Measurements from ENCODE around the gene C1QTNF1.
A peak's percentile ranks its signal among the peaks of the same experiment; 100 is the strongest.

C1QTNF1 gene

DNA sequence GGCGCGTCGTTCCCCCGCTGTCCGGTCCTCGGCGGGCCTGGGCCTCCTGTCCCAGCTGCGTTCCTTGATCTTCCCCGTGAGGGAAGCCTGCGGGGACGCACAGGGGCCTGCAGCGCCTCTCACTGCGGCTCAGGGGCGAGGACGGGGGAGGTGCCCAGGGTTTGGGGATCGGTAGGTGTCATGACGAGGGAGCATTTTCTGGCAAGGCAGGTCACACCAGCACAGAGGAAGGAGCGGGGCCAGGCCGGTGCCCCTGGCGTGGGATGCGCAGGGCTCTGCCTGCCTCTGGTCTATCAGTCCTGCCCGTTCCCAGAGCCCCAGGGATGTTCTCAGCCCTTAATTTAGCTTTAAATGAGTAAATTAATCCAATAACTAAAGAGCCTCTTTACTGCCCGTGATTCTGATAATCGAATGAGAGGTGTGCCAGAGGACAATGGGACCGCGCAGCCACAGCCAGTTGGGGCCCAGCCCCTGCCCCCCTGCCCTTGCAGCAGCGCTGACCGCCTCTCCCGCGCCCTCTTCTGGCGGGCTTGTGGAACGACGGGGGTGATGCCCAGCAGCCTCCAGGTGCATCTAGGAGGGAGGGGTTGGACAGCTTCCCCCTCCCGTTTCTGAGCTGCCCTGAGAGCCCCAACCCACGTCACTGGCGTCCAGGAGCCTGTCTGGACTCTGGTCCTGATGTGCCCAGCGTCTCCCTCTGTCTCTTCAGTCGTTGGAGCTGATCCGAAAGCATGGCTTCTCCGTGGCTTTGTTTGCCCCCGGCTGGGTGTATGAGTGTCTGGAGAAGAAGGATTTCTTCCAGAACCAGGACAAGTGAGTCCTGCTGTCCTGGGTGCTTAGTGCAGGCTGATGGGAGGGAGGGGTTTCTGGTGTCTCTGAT is 58.6 kb downstream of the C1QTNF1 start:
- DNase-seq: peak; percentile 19

- no peak for DNase-seq
Observed at GRCh38 chr17:79083191-79083971, 59.4 kb downstream of the C1QTNF1 start.

DNA sequence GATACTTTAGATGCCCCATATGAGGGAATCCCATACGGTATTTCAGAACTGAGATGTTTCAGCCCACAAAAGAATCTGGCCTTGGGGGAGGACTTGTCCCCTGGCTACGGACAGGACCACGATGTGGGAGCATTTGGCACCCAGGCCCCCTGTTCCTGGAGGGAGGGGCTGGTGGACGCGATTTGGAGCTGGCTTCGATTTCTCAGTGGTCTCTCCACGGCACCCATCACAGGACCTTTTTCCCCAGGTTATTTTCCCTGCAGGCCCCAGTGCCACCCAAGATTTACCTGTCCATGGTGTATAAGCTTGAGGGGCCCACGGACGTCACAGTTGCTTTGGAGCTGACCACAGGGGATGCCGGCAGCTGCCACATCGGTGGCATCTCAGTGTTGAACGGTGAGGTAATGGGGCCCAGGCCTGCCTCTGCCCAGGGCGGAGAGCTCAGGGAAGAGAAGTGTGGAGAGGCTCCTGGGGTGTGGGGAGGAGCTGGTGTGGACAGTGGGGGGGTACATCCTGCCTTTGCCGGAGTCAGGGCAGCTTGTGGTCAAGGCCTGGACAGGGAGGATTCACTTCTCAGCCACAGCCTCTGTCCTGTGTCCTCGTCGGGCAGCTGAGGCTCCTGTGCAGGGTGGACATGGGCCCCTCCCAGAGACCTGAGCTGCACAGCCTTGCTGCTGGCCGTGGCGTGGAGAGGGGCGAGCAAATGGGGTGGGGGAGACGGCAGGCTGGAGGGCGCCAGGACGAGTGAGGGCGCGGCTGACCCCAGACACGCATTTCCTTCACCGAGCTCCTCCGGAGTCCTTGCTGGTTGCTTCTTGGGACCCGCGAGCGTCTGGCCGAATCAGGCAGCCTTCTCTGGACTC is 60.6 kb downstream of the C1QTNF1 start:
- no peak for DNase-seq

DNA sequence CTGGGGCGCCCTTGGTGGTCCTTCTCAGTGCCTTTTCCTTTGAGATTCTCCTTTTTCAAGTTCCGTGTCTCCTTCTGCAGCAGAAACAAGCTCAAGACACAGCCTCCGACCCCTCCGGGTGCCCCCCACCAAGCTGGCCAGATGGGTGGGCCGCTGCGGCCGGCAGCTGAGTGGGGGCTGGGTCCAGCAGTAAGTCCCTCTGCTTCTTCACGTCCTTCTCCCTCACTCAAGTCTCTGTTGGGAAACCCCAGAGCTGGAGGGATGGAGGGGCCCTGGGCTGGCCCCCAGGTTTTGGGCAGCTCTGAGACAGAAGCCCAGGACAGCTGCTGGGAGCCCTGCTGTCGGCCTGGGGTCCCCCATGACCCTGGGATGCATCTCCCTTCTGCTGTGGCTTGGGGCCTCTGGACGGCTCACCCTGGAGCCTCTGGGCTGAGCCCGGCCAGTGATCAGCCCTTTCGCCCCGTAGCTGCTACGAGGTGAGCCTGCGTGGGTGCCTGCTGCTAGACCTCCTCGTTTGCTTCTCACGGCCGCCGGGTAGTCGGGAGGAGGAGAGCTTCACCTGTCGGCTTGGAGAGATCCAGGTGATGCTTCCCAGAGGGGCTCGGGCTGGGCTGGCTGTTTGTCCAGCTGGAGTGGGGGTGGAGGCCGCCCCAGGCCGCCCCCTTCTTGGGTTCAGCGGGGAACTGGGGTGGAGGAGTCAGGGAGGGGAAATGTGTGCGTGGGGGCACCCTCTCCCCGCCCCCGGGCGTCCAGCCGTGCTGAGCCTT is 61.4 kb downstream of the C1QTNF1 start:
- no peak for DNase-seq

GRCh38 chr17:79085921-79086551 is 62.1 kb downstream of the C1QTNF1 start:
- DNase-seq: no peak

DNA sequence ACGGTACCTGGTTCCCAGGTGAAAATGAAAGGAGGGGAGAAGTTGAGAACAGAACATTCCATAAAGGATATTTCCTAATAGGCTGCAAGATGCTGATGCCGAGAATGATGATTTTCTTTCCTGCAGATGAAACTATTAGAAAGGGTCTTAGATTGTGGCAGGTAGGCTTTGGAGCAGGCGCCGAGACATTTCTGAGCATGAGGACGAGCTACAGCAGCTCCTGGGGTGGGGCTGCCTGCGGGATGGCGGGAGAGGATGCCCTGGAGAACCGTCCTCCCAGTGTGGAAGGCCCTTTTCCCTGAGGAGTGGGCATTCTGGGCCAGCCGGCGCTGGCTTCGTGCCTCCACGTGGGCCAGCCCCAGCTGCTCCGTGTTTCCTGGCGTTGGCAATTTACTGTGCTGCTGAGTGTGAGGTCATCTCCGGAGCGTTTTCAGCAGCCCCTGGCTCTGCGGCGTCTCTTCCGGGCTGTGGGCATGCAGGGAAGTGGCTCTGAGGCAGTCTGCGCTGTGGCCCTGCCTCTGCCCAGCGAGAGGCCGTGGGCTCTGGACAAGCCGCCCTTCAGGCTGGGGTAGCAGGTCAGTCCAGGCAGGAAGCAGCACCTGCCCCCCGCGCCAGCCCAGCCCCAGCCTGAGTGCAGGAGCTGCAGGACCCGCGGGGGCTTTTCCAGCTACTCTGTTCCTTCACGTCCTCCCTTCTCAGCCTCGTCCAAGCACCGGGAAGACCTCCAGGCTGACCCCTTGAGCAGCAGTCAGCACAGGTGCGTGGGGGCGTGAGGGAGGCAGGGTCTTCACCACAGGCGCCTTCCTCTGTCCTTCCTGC is 62.8 kb downstream of the C1QTNF1 start:
- DNase-seq: no peak

DNA sequence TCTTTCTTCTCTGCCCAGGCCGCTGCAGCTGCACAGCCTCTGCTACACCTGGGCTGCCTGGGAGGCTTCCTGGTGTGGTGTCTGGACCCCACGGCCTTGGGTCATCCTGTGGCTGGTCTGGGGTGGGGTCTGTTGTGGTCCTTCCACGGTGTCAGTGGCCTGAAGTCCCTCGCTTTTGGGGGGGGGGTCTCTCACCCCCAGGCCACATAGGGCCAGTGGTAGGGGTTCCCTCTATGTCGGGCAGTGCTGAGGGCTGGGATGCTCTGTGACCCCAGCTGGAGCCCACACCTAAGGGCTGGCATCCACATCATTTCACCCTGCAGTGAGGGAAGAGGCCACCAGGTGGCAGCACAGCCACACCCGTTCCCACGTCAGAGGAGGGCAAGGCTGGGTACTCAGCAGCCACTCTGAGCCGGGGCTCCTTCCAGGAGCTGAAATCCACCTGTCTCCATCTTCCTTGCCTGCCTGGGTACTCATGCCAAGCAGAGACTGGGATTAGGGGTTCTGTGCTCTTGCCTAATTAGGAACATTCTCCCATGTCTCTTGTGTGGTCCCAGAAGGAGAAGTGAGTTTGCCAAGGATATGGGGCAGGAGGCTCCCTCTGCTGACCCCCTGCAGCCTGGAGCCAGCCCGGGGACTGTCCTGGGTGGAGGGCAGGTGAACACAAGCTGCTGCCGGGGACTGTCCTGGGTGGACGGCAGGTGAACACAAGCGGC is 63.6 kb downstream of the C1QTNF1 start:
- DNase-seq: peak; percentile 45

GRCh38 chr17:79088247-79088996 is 64.5 kb downstream of the C1QTNF1 start:
- DNase-seq: no peak

- no peak for DNase-seq
Observed at GRCh38 chr17:79088997-79089328, 65.0 kb downstream of the C1QTNF1 start.

DNA sequence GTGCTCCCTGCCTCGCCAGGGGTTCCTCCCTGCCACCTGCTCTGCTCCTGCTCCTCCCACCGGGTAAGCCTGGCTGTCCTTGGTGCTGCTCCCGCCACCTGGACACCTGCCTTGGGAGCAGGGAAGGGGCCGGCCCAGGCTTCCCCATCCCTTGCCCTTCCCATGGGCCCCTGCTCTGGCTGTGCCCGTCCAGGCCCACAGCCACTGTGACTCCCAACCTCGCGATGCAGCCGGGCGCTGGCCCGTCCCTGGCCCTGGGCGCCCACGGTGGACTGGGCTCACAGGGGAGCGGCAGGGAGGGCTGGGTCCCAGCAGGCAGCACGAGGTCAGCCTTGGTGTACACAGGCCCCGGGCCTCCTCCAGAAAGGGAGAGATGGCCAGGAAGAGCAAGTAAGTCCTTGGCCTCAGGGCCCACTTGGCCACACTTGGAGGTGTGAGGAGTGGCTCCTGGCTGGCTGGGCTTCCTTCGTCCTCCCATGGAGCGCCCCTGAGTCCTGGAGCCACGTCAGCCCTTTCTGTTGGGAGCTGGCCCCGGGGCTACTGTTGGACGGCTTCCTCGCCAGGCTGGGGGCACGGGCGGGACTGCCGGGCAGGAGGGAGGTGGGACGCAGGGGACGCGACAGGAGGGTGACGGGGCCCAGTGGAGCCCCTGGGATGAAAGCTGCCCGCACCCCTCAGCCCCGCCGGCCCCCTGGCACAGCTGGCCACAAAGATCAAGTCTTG is 65.9 kb downstream of the C1QTNF1 start:
- no peak for DNase-seq

- no peak for DNase-seq
Observed at GRCh38 chr17:79090443-79091225, 66.7 kb downstream of the C1QTNF1 start.

GRCh38 chr17:79091226-79091670 is 67.3 kb downstream of the C1QTNF1 start:
- DNase-seq: no peak

GRCh38 chr17:79092567-79092966 is 68.6 kb downstream of the C1QTNF1 start:
- no peak for DNase-seq

DNA sequence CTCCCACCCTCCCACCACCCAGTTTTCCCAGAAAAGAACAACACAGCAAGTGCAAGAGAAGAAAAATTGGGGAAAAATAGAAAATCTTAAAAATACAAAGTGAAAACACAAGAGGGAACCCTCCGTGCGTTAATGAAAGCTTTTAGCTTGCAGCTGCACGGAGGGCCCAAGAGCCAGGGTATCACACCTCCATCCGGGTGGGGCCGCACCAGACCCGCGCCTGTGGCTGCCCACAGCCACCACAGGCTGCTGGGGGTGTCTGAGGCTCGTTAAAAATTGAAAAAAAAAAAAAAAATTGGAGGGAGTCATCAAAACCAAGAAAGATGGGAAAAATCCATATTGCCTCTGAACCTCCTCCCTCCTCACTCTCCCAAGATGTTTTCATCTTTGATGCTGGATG is 69.3 kb downstream of the C1QTNF1 start:
- DNase-seq: no peak

- no peak for DNase-seq
Observed at GRCh38 chr17:79094261-79094660, 70.3 kb downstream of the C1QTNF1 start.

DNA sequence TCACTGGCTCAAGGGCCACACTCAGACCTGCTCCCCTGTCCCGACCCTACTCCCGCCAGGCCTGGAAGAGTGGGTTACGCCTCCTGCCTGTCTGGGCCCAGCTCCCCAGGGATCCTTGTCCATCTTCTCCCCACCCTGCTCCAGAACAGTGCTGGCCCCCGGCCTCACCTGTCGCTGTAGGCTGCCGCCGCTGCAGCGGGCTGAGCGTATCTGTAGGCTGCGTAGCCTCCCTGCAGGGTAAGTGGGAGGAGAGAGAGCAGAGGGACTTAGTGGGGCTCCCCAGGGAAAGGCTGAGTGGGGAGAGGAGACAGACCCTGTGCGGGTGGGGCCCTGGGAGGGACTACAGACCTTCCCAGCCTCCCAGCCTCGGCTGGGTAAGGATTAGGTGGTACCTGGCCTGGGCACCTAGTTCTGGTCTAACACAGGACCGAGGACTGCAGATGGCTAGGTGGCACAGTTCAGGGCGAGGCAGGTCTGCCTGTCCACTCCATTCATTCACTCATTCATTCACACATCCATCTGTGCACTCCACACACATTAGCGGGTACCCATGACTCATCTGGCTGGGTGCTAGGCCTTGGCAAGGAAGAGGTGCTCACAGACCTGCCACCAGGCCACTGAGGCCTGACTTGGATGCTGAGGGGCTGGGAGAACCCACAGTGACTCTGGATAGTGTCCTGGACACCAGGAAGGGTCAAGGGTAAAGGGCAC is 71.5 kb downstream of the C1QTNF1 start:
- no peak for DNase-seq

GRCh38 chr17:79096477-79096876 is 72.5 kb downstream of the C1QTNF1 start:
- DNase-seq: no peak

Measured in NCI-H1092 (cell line).